Cardiac fibroblast (primary cell): ENCODE data around the gene DYRK1A.

Source experiments
- DNase-seq, 2 donors: peaks; one replicate each; pipeline versions ENCODE4 v3.0.0 to v3.0.0-alpha.2; 2010; ENCODE audit warnings: low read depth in 2 of 2
- H3K4me3 ChIP-seq, 2 donors: replicated peaks in 1 of 2; 1 replicate in 1 of 2; 2 replicates in 1 of 2; pipeline ENCODE4 v1.5.1; 2011; ENCODE audit warnings: low read depth in 2 of 2, low read length in 2 of 2, mild to moderate bottlenecking in 2 of 2, moderate library complexity in 1 of 2
- TF ChIP-seq, protein P1 (sequence below): IDR thresholded peaks from one replicate; pipeline ENCODE4 v1.5.1; 2011; ENCODE audit warnings: low read depth, mild to moderate bottlenecking, low read length, inconsistent platforms

The DYRK1A gene

DNA sequence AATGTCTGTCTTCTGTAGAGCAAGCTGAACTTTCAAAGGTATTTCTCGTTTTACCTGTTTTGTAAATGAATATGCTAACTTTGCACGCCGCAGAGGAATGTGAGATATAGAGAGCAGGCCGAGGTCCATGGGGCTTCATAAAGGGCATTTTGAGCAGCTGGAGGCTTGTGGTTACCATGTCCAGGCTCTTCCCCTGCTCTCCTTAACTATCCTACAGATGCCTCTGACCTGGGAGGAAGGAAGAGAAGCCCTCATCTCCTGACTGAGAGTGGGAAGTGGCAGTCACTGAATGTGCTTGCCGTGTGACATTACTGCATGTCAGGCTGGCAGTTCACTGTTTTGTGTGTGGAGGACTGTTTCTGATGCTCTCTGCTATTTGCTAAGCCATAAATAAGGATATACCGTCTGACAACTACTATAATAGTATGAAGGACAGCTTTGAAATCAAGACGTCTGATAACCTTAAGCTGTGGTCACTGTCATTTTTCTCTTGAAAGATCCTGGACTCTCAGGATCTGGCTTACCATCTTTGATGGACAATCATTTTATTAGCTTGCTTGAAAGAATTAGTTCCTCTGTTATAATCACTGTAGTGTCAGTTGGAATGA lies 92.2 kb downstream of the DYRK1A start:
- DNase-seq: no peak
- TF ChIP-seq, protein P1, sequence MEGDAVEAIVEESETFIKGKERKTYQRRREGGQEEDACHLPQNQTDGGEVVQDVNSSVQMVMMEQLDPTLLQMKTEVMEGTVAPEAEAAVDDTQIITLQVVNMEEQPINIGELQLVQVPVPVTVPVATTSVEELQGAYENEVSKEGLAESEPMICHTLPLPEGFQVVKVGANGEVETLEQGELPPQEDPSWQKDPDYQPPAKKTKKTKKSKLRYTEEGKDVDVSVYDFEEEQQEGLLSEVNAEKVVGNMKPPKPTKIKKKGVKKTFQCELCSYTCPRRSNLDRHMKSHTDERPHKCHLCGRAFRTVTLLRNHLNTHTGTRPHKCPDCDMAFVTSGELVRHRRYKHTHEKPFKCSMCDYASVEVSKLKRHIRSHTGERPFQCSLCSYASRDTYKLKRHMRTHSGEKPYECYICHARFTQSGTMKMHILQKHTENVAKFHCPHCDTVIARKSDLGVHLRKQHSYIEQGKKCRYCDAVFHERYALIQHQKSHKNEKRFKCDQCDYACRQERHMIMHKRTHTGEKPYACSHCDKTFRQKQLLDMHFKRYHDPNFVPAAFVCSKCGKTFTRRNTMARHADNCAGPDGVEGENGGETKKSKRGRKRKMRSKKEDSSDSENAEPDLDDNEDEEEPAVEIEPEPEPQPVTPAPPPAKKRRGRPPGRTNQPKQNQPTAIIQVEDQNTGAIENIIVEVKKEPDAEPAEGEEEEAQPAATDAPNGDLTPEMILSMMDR: no peak
- no peak overlapping the region for H3K4me3 ChIP-seq

DNA sequence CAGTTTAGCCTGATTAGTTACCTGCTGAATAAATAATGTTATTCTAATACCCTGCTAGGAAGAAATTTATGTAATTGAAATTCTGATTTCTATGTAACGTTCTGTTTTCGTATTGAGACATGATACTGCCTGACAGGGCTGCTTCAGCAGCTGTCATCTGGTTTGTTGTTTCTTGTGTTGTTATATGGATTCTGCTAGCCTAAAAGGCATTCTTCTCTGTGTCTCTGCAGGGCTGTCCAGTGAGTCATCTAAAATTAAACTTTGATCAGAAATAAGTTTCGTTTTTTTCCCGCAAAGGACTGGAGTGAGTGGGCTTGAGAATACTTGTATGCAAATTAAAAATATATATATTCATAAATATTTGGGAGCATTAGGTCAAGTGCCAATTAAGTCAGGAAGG lies 93.0 kb downstream of the DYRK1A start:
- peak; percentile 38 to 67 for DNase-seq
- TF ChIP-seq, protein P1: no peak
- H3K4me3 ChIP-seq: no peak overlapping the region

- TF ChIP-seq, protein P1: peak; percentile 21
- no peak overlapping the region for H3K4me3 ChIP-seq
- DNase-seq: no peak
Observed at GRCh38 chr21:37460196-37460595, 93.6 kb downstream of the DYRK1A start.

DNA sequence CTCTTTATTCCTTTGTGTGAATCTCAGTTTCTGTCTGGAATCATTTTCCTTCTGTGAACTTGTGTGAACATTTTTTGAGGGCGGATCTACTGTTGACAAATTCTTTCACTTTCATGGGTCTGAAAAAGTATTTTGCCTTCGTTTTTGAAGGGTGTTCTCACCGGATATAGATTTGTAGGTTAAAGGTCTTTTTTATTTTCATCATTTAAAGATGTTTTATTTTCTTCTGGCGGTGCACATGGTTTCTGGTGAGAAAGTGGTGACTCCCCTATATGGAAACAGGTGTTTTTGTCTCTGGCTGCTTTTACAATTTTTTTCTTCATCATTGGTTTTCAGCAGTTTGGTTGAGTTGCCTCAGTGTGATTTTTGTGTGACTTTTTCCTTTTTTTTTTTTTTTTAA lies 94.9 kb downstream of the DYRK1A start:
- peak; percentile 32 to 34 for DNase-seq
- no peak overlapping the region for H3K4me3 ChIP-seq
- TF ChIP-seq, protein P1: no peak

DNA sequence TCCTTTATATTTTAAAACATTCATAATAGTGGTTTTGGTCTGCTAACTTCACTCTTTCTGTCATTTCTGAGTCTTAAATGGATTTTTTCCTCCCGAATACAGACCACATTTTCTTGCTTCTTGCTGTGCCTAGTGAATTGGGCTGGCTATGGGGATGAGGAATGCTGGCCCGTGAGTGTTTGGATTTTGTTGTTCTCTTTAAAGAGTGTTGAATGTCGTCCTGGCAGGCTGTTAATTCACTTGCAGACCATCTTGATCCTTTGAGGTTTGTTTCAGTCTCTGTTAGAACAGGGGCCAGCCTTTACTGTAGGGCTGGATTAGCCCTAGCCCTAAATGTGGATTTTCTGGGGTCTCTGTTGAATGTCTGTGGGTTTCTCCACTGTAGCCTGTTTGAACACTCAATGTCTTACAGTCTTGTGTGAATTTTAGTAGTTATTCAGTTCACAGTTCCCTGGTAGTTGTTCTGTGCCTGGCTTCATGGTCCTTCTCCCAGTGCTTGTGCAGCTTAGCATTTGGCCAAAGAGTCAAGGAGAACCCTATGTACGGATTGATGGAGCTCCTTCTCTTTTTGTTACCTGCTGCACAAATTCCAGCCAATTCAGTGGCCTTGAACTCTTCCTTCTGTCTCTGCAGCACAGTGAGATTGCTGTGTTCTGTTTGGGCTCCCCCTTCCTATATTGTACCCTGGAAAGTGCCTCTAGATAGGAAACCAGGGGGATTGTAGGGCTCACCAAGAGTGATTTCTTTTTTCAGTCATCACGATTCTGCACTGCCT lies 95.7 kb downstream of the DYRK1A start:
- no peak for DNase-seq
- H3K4me3 ChIP-seq: no peak overlapping the region
- TF ChIP-seq, protein P1: no peak

DNA sequence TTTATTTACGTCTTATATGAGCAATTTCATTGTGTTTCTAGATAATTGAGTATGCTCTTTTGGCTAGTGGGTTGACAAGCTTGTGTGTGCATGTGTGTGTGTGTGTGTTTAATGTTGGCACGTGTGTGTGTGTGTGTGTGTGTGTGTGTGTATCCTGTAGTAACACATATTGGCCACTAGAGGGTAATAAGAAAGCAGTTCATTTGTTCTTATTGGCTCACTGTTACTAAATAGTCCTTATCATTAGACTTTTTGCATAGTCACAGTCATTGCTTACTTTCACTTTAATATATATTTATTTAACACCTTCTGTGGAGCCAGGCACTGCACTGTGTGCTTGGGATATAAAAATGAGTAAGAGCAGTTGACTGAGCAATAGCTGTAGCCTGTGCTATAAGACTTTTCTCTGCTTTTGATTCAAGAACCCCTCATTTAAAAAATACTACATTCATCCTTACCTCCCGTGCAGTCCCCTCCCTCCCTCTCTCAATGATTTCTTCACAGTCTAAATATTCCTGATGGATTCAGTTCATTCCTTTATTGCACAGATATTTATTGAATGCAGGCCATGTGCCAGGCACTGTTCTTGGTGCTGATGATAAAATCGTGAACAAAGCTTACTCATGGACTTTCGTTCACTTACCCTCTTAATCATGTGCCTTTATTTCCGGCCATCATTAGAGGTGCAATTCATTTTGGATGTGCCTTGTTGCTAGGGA lies 96.7 kb downstream of the DYRK1A start:
- TF ChIP-seq, protein P1: peak; percentile 72
- DNase-seq: peak; percentile 70
- peak overlapping the region; percentile 8 to 25 for H3K4me3 ChIP-seq
